ENCODE measurements around the gene FSTL5.
A peak's percentile ranks its signal among the peaks of the same experiment; 100 is the strongest.

The FSTL5 gene

DNA sequence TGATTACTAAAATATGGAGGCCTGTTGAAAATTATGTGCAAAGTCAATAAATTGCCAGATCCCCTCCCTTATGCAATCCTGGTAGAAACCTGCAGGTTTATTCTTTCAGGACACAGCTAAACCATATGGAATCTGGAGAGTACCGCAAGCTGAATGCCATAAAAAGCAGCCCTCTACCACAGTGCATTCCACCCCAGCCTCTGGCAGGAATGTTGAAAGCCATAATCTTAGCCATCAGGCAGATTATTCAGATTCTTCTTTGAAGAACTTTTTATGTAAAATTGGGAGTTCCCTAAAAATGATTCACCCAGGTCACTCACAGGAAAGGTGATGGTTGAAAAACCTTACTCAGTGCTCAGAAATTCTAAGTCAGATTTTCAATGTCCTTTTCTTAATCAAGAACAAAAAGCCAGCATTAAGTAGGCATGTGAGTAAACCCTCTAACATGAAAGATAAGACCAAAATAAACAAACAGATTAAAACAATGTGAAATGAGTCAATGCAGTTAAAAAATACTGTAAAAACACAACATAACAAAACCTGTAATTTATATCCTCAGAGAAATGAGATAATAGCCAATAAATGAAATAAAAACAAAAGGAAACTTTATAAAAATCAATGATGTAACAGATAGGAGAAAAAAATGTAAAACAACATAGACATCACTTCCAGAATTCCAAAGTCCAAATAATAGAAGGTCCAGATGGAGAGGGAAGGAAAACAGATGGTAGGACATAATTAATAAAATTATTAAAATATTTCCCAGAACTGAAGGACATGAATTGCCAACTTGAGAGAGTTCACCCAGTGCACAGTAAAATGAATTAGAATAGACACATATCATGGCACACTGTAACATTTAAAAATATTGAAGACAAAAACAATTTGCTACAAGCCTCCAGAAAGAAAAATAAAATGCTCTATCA is 226.9 kb downstream of the FSTL5 start:
- DNase-seq: no peak

GRCh38 chr4:161931089-161931488 is 232.7 kb downstream of the FSTL5 start:
- no peak for DNase-seq

DNA sequence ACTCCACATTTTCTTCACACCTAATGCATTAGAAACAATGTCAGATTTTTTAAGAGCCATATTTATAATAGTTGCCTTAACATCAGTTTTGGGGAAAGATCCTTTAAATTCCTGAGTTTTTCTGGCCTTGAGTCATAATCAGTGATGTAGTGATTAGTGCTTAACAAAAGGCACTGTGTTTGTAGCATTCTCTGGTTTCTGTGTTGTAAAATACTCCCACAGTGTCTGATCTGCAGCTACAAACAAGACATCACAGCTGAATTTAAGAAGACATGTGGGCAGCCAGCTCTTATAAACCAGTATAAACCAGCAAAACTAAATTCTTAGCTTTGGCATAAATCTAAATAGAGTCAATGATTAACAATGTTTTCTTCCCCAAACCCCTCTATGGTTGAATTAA is 233.8 kb downstream of the FSTL5 start:
- DNase-seq: no peak

GRCh38 chr4:161926033-161926828 is 237.6 kb downstream of the FSTL5 start:
- no peak for DNase-seq

DNA sequence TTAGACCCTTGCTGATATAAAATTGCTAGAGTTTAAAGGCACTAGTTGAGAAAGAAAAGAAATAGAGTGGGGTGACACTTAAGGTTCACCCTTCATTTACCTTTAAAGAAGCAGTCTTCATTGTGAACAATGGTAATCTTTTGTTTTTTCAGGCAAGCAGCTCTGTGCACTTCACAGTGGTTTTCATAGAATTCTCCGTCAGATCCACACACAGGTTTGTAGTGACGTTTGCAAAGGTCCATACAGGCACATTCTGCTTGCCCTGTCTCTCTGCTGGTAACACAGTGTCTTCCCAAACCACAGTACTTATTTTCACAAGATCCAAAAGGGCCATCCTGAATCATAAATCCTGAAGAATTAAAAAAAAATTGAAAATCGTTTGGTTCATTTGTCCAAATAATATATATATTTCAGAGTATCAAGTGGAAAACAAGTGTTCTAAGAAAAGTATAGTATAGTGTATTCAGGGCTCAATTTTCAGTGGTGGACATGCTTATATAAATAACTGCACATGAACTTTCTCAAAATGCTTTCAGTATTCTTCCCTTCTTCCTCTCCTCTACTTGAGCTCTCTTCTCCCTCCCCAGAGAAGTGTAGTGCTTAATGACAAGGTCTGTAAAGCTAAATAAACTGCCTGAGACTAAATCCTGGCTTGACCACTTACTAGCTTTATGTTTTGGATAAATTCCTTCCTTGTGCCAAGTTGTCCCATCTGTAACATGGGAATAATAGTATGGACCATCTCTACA is 243.3 kb downstream of the FSTL5 start:
- DNase-seq: no peak

- no peak for DNase-seq
Measured at GRCh38 chr4:161919442-161920220, 244.2 kb downstream of the FSTL5 start.

GRCh38 chr4:161916035-161916434 is 247.8 kb downstream of the FSTL5 start:
- no peak for DNase-seq

DNA sequence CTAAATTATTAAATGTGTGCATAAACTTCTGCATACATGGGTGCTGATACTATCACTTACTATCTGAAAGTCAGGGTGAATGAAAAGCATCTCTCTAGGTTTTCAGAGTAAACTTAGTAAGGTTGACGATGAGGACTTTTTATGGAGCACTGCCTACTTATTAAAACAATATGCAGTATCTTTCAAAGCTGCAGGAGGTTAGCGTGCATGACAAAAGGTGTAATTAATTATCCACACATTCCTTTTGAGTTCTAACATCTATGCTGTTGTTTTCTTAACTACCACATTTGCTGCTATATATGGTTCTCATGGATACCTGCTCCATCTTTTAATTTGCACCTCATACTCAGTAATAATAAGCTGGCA is 256.2 kb downstream of the FSTL5 start:
- no peak for DNase-seq

- no peak for DNase-seq
Measured at GRCh38 chr4:161906836-161907589, 256.8 kb downstream of the FSTL5 start.

GRCh38 chr4:161900110-161900509 is 263.7 kb downstream of the FSTL5 start:
- DNase-seq: no peak

GRCh38 chr4:161894493-161895167 is 269.2 kb downstream of the FSTL5 start:
- no peak for DNase-seq

GRCh38 chr4:161894014-161894413 is 269.8 kb downstream of the FSTL5 start:
- no peak for DNase-seq

DNA sequence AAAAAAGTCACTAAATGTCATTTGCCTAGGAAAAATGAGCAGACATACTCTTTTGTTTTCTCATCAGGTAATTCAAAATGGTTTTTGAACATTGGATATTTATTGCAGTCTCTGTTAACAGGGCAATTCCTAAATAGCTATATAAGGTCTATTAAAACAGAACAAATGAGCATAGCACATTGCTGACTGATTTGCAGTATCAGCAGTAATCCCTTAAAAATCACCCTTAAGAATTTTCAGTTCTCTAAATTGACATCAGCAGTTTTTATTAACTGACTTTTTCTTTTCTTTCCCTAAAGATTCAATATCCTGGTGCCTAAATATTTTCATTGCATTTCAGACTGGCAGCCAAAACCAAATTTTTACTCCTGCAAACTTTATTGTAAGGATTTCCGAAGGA is 270.2 kb downstream of the FSTL5 start:
- DNase-seq: no peak

- no peak for DNase-seq
Measured at GRCh38 chr4:161892951-161893350, 270.8 kb downstream of the FSTL5 start.

DNA sequence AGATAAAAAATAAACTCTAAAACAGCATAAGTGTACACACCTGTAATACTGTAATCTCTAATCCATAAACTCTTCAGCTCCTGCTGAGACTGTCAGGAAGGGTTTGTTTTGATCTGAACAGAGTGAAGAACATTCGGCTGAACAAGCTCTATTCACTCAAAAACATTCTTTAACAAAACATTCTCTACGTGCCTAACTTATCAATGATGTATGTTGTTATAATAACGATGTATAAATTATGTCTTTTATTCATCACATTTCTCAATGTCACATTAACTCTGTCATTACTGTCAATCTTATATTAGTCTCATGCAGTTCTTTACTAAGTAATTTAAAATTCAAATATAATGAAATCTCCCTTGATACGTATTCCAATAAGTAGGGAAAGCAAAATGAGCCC is 280.6 kb downstream of the FSTL5 start:
- no peak for DNase-seq

DNA sequence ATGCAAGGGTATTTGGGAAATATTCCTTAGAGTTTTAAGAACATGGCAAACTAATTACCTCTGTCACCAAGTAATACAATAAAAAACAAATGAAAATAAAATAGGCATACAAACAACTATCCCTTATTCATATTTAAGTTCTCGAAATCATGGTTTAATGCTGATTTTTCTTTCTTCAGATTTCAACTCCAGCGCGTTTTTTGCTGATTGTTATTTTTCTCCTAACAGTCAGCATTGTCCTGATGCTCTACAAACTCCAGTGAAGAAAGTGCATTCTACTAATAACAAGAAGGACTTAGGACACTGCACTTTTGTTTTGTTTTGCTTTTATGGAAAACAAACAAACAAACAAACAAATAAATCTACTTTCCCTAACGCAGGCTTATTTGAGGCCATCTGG is 282.4 kb downstream of the FSTL5 start:
- no peak for DNase-seq

DNA sequence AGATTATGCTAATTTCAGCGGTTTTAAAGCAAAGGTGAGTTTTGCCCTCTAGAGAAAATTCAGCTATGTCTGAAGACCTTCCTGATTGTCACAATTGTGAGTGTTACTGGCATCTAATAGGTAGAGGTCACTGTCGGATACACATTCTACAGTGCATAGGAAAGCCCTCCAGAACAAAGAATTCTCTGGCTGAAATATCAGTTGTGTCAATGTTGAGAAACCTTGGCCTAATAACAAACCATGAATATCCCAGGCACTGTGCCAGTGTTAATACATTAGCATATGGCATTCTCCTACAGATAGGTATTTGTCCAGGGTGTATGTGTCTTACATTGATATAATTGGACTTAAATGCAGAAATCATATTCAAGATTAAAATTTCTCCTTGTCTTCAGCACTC is 294.3 kb downstream of the FSTL5 start:
- no peak for DNase-seq

GRCh38 chr4:161856711-161857326 is 307.0 kb downstream of the FSTL5 start:
- DNase-seq: no peak

GRCh38 chr4:161850631-161851030 is 313.2 kb downstream of the FSTL5 start:
- DNase-seq: no peak

- peak; percentile 74 for DNase-seq
Measured at GRCh38 chr4:161841759-161842158, 322.0 kb downstream of the FSTL5 start.

DNA sequence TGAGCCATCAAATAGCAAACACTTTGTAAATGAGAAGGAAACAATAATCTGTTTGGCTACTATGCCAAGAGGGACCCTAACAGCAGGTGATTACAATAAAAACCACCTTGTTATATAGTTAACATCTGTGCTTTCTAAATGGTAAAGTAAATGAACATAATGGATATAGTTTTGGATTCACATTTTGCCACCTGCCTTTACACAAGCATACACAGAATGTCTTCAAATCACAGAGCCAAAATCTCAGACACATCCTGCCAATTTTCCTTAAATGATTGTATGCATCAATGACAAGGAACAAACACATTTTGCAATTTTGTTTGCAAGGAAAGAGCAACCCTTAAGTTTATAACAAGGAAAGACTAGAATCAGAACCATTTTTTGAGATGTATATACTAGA is 334.2 kb downstream of the FSTL5 start:
- DNase-seq: peak; percentile 10

All from NCI-H524 treated with DMSO at 0.1 percent for 48 hours (cell line).